HepG2 (cell line): ENCODE measurements around the gene FUT3. TPM values are rescaled to one million over a fixed set of nuclear protein-coding genes. Genes with fewer than 3 reads are reported as not detected.

Experiments
- BORCS8-MEF2B ChIP-seq: sonication (generic); formaldehyde crosslinking; IDR thresholded peaks from 2 replicates; pipeline ENCODE4 v1.8.0; 2022; ENCODE audit warnings: mild to moderate bottlenecking, missing genetic modification reagents
- EED ChIP-seq: sonication (generic); formaldehyde crosslinking; IDR thresholded peaks from 2 replicates; pipeline ENCODE4 v1.5.0; 2020; ENCODE audit warnings: mild to moderate bottlenecking, missing genetic modification reagents
- FOSL1 ChIP-seq: sonication (generic); formaldehyde crosslinking; IDR thresholded peaks from 2 replicates; pipeline ENCODE4 v1.9.0; 2021; ENCODE audit warnings: missing genetic modification reagents, borderline replicate concordance
- GABPB1 ChIP-seq: IDR thresholded peaks from 2 replicates; pipeline ENCODE4 v1.6.1; 2016; ENCODE audit warnings: mild to moderate bottlenecking, missing genetic modification reagents, moderate library complexity, missing compliant biosample characterization
- GATAD2A ChIP-seq: IDR thresholded peaks from 2 replicates; pipeline ENCODE4 v1.6.1; 2016
- HDAC6 ChIP-seq: fragments of 200-600 bp; sonication (generic); IDR thresholded peaks from 2 replicates; pipeline ENCODE4 v1.7.0; 2017; ENCODE audit warnings: mild to moderate bottlenecking, antibody characterized with exemption, low read length, low read depth
- HES4 ChIP-seq: sonication (generic); formaldehyde crosslinking; IDR thresholded peaks from 2 replicates; pipeline ENCODE4 v1.9.0; 2021; ENCODE audit warnings: mild to moderate bottlenecking, missing genetic modification reagents, borderline replicate concordance
- HOXA3 ChIP-seq: sonication (generic); formaldehyde crosslinking; IDR thresholded peaks from 2 replicates; pipeline ENCODE4 v1.5.0; 2020; ENCODE audit warnings: missing genetic modification reagents
- HOXA9 ChIP-seq: sonication (generic); formaldehyde crosslinking; IDR thresholded peaks from 2 replicates; pipeline ENCODE4 v1.8.1; 2022; ENCODE audit warnings: missing genetic modification reagents, mild to moderate bottlenecking, moderate library complexity, borderline replicate concordance
- IRF9 ChIP-seq: sonication (generic); formaldehyde crosslinking; IDR thresholded peaks from 2 replicates; pipeline ENCODE4 v1.8.0; 2022; ENCODE audit warnings: missing genetic modification reagents, mild to moderate bottlenecking, borderline replicate concordance
- RNF2 ChIP-seq: fragments of 450-650 bp; conservative IDR thresholded peaks from 2 replicates; pipeline ENCODE4 v1.6.1; 2016; ENCODE audit warnings: low read depth
- SNAPC2 ChIP-seq: sonication (generic); formaldehyde crosslinking; IDR thresholded peaks from 2 replicates; pipeline ENCODE4 v1.8.1; 2022; ENCODE audit warnings: mild to moderate bottlenecking, missing genetic modification reagents
- STAT5B ChIP-seq: sonication (generic); formaldehyde crosslinking; IDR thresholded peaks from 2 replicates; pipeline ENCODE4 v1.4.0; 2020; ENCODE audit warnings: missing genetic modification reagents
- ZBTB38 ChIP-seq: sonication (generic); formaldehyde crosslinking; IDR thresholded peaks from 2 replicates; pipeline ENCODE4 v1.5.1; 2020; ENCODE audit warnings: mild to moderate bottlenecking, missing genetic modification reagents
- ZBTB39 ChIP-seq: sonication (generic); formaldehyde crosslinking; IDR thresholded peaks from 2 replicates; pipeline ENCODE4 v1.5.0; 2020; ENCODE audit warnings: missing genetic modification reagents
- ZC3H13 ChIP-seq: sonication (generic); formaldehyde crosslinking; IDR thresholded peaks from 2 replicates; pipeline ENCODE4 v1.8.1; 2023; ENCODE audit warnings: mild to moderate bottlenecking, missing genetic modification reagents, moderate library complexity
- ZFP90 ChIP-seq: sonication (generic); formaldehyde crosslinking; IDR thresholded peaks from 2 replicates; pipeline ENCODE4 v1.8.0; 2022; ENCODE audit warnings: missing genetic modification reagents, mild to moderate bottlenecking, inconsistent platforms, borderline replicate concordance
- ZFY ChIP-seq: sonication (generic); formaldehyde crosslinking; IDR thresholded peaks from 2 replicates; pipeline ENCODE4 v1.4.0; 2020; ENCODE audit warnings: missing genetic modification reagents
- ZMAT5 ChIP-seq: sonication (generic); formaldehyde crosslinking; IDR thresholded peaks from 2 replicates; pipeline ENCODE4 v1.5.0; 2020; ENCODE audit warnings: mild to moderate bottlenecking, low read depth, missing genetic modification reagents, borderline replicate concordance
- ZNF292 ChIP-seq: sonication (generic); formaldehyde crosslinking; IDR thresholded peaks from 2 replicates; pipeline ENCODE4 v1.8.1; 2022; ENCODE audit warnings: mild to moderate bottlenecking, low read depth, missing genetic modification reagents, borderline replicate concordance
- ZNF563 ChIP-seq: sonication (generic); formaldehyde crosslinking; IDR thresholded peaks from 2 replicates; pipeline ENCODE4 v1.8.0; 2022; ENCODE audit warnings: mild to moderate bottlenecking, moderate library complexity, missing genetic modification reagents
- ZNF577 ChIP-seq: sonication (generic); formaldehyde crosslinking; IDR thresholded peaks from 2 replicates; pipeline ENCODE4 v1.4.0; 2020; ENCODE audit warnings: mild to moderate bottlenecking, low read depth, missing genetic modification reagents, borderline replicate concordance
- ZNF672 ChIP-seq: sonication (generic); formaldehyde crosslinking; IDR thresholded peaks from 2 replicates; pipeline ENCODE4 v1.8.1; 2022; ENCODE audit warnings: missing genetic modification reagents
- ZSCAN9 ChIP-seq: IDR thresholded peaks from 2 replicates; pipeline ENCODE4 v1.6.1; 2016; ENCODE audit warnings: borderline replicate concordance
- polyA plus RNA-seq, 8 experiments: library from polyadenylated mRNA; depleted of rRNA in 3 of 8; stranded (reverse) in 7 of 8; unstranded in 1 of 8; fragments of >200 nt; fragmentation: Illumina TruSeq in 4 of 8; extraction: Trizol in 4 of 8; gene quantifications; 2 replicates each; pipeline versions ENCODE4 v1.2.1 to v1.2.3, GENCODE V29; 2011 to 2016; ENCODE audit warnings: low read depth in 4 of 8, missing spikeins in 1 of 8, mixed read lengths in 1 of 8; ENCODE audit not compliant: insufficient read depth in 1 of 8
- total RNA-seq, 5 experiments: library from RNA; depleted of rRNA; stranded (reverse); fragments of >200 nt; fragmentation: Illumina TruSeq; extraction: Trizol; gene quantifications; 2 replicates each; pipeline ENCODE4 v1.2.3, GENCODE V29; 2016; ENCODE audit warnings: low read depth in 1 of 5

Gene FUT3
- total and polyA plus RNA-seq, 2 of the 13 experiments (the other 11 are each of a cell fraction or from before 2014, with no cell fraction given) = 0.53 to 1.1 TPM

- TF ChIP-seq ZBTB39 (CRISPR knock-in tag) (no peak), ZFY (peak; percentile 25), ZBTB38 (CRISPR knock-in tag) (peak; percentile 65; the same call in 1 of the 2 replicates), FOSL1 (no peak), ZSCAN9 (0 out of 2 replicates have a peak, but pooled peaks have one; percentile 65), ZFP90 (CRISPR knock-in tag) (0 out of 2 replicates have a peak, but pooled peaks have one; percentile 49), STAT5B (no peak), ZNF292 (CRISPR knock-in tag) (no peak), ZMAT5 (no peak), HOXA9 (CRISPR knock-in tag) (no peak), HOXA3 (peak; percentile 24; the same call in 1 of the 2 replicates), ZNF672 (CRISPR knock-in tag) (no peak), HES4 (CRISPR knock-in tag) (0 out of 2 replicates have a peak, but pooled peaks have one; percentile 39), ZNF577 (CRISPR knock-in tag) (no peak), ZNF563 (CRISPR knock-in tag) (peak; percentile 23; the same call in 1 of the 2 replicates), GABPB1 (CRISPR knock-in tag) (no peak; the same call in 1 of the 2 replicates), IRF9 (CRISPR knock-in tag) (peak; percentile 73; the same call in 1 of the 2 replicates), HDAC6 (no peak), RNF2 (peak; percentile 51; the same call in 1 of the 2 replicates), GATAD2A (CRISPR knock-in tag) (peak; percentile 49; the same call in 1 of the 2 replicates), SNAPC2 (CRISPR knock-in tag) (peak; percentile 36; the same call in 1 of the 2 replicates), ZC3H13 (CRISPR knock-in tag) (peak; percentile 55; the same call in 1 of the 2 replicates), EED (CRISPR knock-in tag) (peak; percentile 54; the same call in 1 of the 2 replicates), BORCS8-MEF2B (peak; percentile 38; the same call in 1 of the 2 replicates)
Observed at GRCh38 chr19:5799247-5800241, 51.7 kb downstream of the FUT3 start (continued).
